NK-92 (cell line): ENCODE results near the gene NRCAM.

ENCODE experiments used
- DNase-seq: peaks from one replicate; lab custom pipeline; 2025; ENCODE audit not compliant: unreplicated experiment; lab: John Stamatoyannopoulos, UW

Gene NRCAM

DNA sequence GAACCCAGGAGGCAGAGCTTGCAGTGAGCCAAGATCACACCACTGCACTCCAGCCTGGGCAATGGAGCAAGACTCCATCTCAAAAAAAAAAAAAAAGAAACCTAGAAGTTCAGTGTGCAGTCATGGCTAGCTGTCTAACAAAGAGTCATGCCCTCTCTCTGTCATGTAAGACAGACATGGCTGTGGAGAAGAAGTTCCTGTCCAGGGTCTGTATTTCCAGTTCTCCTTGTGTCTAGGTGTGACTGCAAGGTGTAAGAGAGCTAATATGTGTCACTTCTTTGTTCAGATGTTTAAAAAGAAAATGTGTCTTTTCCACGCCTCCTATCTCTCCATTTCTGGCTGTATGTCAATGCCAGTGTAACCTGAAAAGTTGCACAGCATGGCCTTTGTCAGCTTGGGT is 139.5 kb downstream of the NRCAM start:
- DNase-seq = no peak

DNA sequence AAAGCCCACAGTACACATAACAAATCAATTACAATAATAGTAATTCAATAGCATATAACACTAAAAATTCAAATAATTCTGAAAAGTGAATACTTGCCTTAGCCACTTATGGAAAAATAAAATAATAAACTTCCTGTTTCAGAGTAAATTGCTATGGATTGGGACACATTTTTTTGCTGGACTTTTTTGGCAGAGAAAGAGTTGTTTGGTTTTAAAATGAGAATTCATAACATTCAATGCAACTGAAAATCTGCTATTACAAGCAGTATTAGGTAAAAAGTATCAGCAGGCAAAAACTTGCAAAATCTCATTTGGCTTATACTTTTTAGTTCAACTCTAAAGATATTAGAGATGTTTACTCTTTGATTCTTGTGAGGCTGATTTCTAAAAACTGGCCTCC is 141.7 kb downstream of the NRCAM start:
- no peak for DNase-seq

DNA sequence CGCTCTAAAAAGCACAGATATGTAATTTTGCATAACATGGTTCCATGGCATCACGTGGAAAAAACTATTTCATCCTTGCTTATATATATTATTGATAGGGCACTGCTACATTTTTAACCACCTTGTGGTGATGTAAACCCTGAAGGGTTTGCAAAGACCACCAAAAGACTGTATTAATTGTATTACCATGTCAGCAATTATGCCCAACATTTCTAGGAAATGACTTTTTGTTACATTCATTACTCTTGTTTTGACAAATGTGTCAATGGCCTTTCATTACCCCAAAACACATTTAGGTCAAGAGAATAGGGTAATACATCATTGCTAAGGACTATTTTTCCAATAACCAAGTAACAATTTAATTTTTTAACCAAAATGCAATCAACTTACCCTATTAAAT is 142.2 kb downstream of the NRCAM start:
- DNase-seq = no peak

DNA sequence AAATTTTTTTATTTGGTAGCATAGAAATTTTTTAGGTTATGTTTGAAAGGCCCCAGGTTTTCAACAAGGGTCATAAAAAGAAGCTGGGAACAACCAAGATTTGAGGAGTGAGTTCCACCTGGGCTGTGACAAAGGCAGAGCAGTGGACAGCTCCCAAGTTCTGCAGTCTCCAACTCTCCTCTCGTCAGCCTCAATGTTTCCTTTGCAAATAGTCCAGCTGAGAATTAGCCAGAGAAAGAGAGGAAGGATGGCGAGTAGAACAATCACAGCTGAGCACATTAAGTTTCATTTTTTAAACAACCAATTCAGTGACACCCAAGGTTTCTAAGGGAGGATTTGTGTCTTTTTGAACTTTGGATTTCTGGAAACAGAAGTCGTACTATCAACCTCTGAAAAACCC is 143.2 kb downstream of the NRCAM start:
- DNase-seq = no peak

DNA sequence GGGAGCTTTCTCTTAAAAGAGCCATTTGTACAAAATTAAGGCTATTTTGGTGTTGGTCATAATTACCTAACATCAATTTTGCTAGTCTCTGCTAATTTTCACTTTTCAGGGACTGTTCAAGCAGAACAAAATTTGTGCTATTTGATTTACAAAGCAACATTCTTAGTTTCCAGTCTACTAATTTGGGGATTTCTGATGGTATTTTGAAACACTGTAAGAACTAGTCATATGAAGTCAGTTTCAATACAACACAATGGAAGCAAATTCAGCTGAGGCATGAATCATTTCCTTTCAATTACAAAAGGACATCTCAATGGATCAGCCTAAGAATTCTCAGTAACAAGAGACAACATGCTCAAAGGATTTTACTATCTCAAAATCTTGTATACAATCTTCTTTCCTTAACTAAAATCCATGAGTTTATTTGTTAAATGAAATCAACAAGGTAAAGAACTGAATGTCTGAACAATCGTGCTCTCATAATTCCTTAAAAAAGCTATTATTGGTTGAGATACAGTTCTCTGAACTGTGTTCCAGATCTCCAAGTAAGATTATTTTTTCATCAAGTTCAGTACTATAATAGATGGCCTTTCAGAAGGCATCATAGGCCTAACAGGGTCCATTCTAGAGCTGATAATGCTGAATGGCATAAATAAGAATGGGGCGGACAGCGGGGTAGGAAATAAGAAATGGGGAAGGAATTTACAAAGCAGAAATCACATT is 144.6 kb downstream of the NRCAM start:
- no peak for DNase-seq

DNA sequence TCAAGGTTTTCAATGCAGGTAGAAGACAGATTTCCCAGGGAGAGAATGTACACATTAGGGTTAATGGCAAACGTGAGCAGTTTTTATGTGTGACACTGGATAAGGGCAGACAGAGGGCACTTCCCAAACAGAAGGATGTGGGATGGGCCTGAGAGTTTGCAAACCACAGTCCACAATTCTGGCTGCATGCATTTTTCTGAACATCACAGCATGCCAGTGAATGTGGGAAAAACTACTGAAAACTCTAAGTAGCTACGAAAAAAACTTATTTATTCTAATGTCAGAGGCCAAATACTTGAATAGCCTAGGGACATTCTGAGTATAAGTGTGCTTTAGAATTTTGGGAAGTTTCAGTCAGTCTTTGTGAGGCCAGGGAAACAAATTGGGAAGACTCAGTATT is 145.9 kb downstream of the NRCAM start:
- DNase-seq = no peak

DNA sequence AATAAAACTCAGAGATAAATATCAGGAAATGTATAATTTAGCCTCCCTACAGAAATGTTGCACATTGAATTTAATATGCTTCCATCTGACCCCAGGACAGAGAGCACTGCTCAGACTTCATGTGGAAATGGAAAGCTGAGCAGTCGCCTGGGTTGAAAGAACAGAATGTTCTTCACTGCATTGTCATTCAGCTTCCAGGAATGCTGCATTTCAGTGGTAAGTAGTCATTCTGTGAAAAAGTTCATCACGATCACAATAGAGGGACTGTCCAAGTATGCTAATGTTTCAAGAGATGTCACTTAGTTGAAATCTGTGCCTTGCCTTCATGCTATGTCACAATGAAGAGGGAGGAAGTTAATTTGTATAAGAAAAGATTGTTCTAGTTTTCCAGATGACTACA is 147.3 kb downstream of the NRCAM start:
- DNase-seq = no peak

DNA sequence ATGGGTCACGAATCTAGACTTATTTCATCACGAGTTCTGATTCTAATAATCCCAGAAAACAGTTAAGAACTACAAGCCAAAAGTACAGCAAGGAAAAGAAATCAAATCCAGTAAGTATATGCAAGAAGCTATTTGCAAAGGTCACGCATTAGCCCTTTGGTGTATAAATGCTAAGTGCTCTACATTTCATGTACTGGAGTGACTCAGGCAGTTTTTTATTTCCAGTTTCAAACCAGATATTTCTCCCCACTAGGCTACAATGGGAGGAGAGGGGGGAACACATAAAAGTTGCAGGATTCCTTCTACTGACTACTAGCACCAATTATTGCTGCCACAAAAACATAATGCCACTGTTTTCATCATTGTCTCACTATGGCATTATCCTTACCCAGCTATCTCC is 148.0 kb downstream of the NRCAM start:
- no peak for DNase-seq

DNA sequence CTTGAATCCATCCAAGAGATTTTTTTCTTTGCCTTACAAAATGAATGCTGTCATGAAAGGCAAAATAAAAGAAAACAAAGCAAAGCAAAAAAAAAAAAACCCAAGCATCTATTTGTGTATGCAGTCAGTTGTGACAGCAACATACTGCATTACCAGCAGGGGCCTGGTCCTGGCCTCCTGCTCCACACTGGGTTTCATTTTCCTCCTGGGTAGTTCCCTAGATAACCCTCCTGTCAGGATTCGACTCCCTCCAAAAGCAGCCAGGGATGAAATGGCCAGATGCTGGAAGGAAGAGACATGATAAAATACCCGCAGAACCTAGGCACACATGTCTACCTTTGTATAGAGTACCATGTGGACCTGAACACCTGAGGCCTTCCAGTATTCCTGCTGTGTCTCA is 148.6 kb downstream of the NRCAM start:
- no peak for DNase-seq

DNA sequence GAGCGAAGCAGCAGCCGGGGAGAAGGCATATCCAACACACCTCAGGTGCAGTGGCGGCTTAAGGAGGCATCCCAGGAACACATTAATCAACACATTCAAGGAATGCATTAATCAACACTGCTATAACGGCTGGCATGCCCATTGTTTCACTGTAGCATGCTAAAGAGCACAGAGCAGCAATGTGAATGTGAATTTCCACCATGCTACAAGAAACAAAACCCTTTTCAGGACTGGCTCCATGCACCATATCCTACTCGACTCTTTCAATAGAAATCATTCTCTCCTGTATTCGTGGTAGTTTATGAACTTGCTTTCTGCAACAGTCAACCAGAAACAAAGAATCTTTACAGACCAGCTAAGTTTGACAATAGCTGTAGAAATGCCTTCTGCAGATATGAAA is 149.0 kb downstream of the NRCAM start:
- no peak for DNase-seq

DNA sequence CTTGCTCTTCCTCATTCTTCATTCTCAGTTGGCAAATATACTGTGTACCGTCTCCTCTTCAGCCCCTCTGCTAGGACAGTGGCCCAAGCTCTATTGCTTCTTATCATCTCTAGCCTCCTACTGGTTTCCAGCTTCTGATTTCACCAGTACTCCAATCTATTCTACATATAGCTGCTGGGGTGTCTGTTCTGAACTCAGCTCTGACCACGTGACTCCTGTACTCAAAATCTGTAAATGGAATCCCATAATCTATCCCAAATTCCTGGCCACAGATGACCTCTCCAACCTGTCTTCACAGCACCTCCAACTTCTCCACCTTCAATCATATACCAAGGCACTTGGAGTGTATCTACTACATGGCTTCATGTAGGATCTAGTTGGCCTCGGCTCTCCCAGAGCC is 152.9 kb downstream of the NRCAM start:
- no peak for DNase-seq

DNA sequence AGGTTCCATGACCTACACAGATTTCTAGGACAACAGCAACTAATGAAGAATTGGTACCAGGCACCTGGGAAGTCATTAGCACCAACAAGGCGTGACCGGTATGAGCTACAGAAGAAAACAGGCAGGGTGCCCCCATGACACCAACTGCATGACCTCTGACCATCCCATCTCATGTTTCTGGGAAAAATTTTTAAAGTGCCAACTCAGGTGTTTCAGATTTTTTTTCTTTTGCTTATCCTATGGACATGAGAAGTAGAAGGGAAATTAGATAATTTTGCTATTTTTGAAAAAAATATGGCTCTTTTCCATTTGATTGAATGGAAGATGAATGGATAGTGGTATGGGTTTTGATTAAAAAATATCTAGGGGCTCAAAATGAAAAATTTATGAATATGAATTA is 154.8 kb downstream of the NRCAM start:
- DNase-seq = no peak

DNA sequence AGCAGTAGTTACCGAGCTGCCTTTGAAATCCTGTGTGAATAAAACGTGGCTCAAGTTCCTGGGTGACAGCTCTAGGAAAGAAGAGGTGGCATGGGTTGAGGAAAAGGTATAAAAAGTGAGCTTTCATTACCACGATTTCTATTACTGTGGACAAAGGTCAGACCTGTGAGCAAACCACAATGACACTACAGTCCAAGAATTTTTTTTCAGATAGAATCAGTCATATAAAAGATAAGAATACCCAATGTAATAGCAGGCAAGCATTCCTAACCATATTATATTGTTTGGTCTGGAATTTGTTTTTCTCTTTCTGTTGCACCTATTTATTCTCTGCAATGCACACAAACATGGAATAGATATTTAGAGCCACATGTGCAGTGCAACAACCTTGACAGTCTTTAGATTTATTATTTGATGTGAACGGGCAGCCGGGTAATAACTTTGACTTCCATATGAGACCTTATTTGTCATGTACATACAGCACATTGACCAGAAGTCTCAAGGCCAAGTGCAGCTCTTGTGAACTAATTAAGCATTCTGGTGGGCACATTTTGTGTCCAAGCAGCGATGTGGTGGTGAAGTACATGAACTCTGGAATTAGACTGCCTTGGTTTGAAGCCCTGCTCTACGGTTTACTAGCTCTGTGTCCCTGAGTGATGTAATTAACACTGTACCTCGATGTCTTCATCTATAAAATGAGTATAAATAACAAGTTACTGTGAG is 156.8 kb downstream of the NRCAM start:
- no peak for DNase-seq

DNA sequence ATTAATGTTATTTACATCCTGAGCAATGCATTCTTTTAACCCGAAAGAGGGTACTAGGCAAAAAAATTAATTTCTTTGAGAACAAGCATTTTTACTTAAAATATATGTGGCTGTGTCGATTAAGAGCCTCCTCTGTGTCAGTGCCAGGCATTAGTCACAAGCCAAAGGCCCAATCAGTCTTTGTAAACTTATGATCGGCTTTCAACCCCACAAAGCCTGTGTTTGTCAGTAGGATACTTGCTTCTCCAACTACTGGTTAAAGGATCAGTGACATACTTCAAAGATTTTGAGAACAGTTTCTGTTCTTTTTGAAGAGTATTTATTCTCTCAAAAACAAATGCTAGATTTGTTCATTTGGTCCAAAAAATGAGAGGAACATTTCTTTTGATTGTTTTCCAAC is 159.3 kb downstream of the NRCAM start:
- DNase-seq = no peak

DNA sequence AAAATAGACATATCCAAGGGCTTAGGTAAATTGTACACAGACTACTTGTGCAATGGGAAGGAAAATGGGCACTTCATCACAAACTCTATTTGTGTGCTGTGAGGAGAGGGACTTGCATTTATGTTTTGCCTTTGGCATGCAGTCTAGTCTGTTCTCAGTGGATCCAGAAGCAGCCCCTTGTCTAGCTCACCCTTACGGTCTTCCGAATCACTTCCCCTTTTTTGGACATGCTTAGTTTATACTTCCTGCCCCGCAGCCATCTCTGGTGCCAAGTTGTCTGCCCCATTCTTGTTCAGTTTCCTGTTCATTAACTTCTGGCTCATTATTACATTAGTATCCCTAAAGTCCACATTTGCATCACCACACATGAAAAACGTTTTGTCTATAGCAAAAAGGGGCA is 161.6 kb downstream of the NRCAM start:
- DNase-seq = no peak

DNA sequence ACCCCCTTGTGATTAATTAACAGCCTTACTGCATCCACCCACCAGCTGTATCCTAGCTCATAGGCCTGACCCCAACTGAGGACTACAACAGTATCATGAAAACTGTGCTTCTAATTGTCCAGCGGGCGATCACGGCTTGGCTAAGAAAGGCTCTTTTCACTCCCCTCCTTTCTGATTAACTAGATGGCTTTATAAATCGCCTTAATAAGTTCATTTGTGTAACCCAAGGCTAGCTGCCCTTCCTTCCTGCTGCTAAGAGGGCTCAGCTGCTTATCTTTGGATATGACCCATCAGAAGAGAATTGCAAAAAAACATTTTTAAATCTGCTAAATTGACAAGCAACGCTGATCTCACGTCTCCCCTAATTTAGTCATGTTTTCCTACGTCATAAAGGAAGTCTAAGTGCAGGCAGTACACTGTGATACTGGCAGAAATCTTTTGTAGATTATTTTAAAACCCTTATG is 163.1 kb downstream of the NRCAM start:
- DNase-seq = no peak

DNA sequence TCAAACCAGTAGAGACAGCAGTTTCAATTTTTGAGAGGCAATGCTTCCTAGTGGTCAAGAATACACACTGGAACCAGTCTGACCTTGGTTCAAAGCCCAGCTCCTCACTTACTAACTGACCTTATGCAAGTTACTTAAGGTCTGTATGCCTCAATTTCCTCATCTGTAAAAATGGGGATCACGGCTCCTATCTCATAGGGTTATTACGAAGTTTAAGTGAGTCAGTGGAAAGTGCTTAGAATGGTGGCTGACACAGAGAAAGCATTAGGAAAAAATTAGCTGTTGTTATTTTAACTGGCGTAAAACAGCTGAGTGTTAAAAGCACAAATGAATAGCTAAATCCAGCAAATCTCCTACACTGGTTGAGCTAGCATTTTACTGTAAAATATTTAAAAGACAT is 163.7 kb downstream of the NRCAM start:
- DNase-seq = no peak

DNA sequence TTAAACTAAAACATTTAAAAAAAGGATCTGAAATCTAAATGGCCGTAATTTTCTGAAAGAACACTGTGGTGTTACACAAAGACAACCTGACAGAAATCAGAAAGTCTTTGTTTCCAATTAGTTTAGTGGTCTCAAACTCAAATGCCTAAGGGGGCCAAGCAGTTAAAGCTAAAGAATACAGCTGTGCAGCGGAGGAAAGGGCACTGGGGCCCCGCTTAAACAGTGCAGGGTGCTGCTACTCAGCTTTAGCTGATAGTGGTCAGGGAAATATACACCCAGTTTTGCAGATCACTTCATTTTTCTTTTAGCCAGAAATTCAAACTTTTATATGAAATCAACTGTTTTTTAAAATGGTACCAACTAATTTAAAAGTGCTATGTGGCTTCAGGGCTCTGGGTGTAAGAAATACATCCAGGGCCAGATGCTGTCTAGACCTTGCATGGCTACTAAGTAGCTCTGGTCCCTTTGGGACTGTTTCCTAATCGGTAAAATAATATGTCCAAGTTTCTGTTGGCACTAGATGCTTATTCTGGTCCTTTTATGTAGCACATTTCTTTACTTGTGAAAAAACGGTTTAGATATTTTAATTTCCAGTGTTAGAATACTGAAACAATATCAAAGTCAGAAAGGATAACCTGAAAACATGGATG is 164.3 kb downstream of the NRCAM start:
- no peak for DNase-seq

DNA sequence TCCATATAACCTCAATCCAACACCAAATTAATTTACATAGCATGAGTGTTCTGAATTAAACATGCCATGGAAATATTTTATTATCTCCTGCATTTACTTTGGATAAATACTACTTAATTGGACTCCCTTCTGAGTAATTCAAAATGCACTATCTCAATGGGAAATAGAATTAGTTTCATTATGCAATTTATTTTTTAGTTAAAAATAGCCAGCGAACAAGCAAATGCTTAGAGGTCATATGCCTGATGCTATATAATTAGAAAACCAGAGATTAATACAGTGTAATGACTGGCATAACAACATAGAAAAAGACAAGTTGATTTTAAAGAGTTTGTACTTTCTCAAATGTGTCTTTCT is 165.1 kb downstream of the NRCAM start:
- no peak for DNase-seq

DNA sequence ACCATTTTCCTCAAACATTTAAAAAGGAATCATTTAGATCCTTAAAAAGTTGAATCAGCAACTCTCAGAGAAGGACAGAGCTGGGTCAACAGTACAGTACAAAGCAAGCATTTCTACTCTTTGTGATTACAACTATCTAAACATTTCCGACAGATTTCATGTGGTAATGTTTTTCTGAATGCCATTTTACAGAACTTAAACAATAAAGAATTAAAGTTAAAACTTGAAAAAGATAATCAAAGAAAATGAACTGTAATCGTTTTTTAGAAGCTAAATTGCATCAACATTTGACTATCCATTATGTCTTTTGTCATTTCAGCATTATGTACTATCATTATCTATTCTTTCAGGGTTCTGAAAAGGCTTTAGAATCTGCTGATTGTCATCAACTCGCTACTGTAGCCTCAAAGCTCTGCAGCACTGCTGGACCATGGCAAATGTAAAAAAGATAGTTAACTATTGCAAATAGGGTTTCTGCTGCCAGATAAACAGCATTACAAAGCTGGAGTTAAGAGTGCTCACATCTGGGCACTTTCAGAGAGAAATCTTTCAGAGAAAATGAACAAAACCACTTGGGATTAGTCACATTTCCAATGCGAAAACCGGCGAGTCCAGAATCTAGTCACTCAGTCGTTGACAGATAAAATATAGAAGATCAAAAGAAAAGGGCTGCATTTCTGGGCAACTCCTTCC is 165.6 kb downstream of the NRCAM start:
- no peak for DNase-seq

DNA sequence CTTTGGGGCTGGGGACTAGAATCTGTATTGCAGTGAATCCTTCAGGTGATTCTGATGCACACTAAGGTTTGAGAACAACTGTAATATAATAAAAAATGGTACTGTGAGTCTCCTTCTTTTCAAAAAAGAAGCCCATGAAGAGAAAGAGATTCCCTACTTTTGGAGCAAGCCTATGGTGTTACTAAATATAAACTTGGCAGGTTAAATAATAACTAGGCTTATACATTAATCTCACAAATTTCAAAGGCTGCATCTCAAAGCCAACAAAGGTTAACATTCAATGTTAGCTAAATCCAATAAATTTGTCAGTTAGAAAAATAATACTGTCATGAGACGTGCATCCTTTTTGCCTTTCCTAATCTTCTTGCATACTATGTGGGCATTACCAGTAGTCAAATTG is 166.4 kb downstream of the NRCAM start:
- no peak for DNase-seq

DNA sequence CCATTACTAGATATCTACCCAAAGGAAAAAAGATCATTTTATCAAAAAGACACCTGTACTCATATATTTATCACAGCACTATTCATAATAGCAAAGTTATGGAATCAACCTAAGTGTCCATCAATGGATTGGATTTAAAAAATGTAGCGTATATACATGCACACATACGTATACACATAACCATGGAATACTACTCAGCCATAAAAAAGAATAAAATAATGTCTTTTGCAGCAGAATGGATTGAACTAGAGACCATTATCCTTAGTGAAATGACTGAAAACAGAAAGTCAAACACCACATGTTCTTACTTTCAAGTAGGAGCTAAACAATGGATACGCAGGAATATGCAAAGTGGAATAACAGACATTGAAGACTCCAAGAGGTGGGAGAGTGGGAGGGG is 168.4 kb downstream of the NRCAM start:
- no peak for DNase-seq
